GM12801 (cell line): ENCODE data around the gene CHAF1B.

Experiments used
- CTCF ChIP-seq: IDR thresholded peaks from one replicate; pipeline ENCODE4 v1.5.1; 2011; ENCODE audit warnings: control low read depth; ENCODE audit not compliant: insufficient read length; ENCODE audit errors: extremely low read depth

The CHAF1B gene

GRCh38 chr21:36350282-36350910 is 34.8 kb upstream of the CHAF1B start:
- no peak for TF ChIP-seq CTCF

GRCh38 chr21:36354918-36355680 is 30.1 kb upstream of the CHAF1B start:
- no peak for TF ChIP-seq CTCF

GRCh38 chr21:36355868-36356267 is 29.3 kb upstream of the CHAF1B start:
- TF ChIP-seq CTCF: no peak

GRCh38 chr21:36359185-36359584 is 26.0 kb upstream of the CHAF1B start:
- no peak for TF ChIP-seq CTCF

- no peak for TF ChIP-seq CTCF
These were observed 16.0 kb upstream of the CHAF1B start for GRCh38 chr21:36369064-36369685.

GRCh38 chr21:36375994-36376393 is 9.2 kb upstream of the CHAF1B start:
- no peak for TF ChIP-seq CTCF

- TF ChIP-seq CTCF: no peak
These were observed 7.8 kb upstream of the CHAF1B start for GRCh38 chr21:36377391-36377842.
